GM12878 (cell line): ENCODE results near the gene DNAJB4. TPM values are rescaled to one million over a fixed set of nuclear protein-coding genes. Genes with fewer than 3 reads are reported as not detected.

ENCODE experiments used
- HDAC2 ChIP-seq: fragments of 200-600 bp; sonication (generic); IDR thresholded peaks from 2 replicates; pipeline ENCODE4 v1.6.1; 2017
- SUZ12 ChIP-seq: fragments of 200-600 bp; sonication (generic); IDR thresholded peaks from one replicate; pipeline ENCODE4 v1.6.1; 2018; ENCODE audit warnings: antibody characterized with exemption, mild to moderate bottlenecking; ENCODE audit not compliant: unreplicated experiment
- ZNF274 ChIP-seq: IDR thresholded peaks from one replicate; pipeline ENCODE4 v1.8.0; 2011; ENCODE audit not compliant: insufficient read length, insufficient read depth
- polyA plus RNA-seq, 11 experiments: library from polyadenylated mRNA; depleted of rRNA in 4 of 11; unstranded in 6 of 11; stranded (reverse) in 5 of 11; fragments of >200 nt; fragmentation: Nextera tagmentation in 4 of 11; fragmentation: Illumina TruSeq in 1 of 11; extraction: Ambion mirVana in 4 of 11; extraction: Trizol in 1 of 11; gene quantifications; 1 replicate in 1 of 11; 2 replicates in 10 of 11; pipeline versions ENCODE4 v1.2.1 to v1.2.3, GENCODE V29; 2011 to 2016; ENCODE audit warnings: inconsistent platforms in 2 of 11, missing spikeins in 2 of 11, low read depth in 1 of 11
- total RNA-seq, 4 experiments: library from RNA; depleted of rRNA in 3 of 4; stranded (reverse); fragments of >200 nt in 3 of 4; fragmentation: Illumina TruSeq in 1 of 4; extraction: Trizol in 1 of 4; gene quantifications; 2 replicates each; pipeline versions ENCODE4 v1.2.1 to v1.2.3, GENCODE V29; 2013 to 2021
- TF ChIP-seq, protein P1 (sequence below): fragments of 450-650 bp; IDR thresholded peaks from 2 replicates; pipeline ENCODE4 v1.6.1; 2018; ENCODE audit warnings: mild to moderate bottlenecking, low read depth, moderate library complexity; ENCODE audit not compliant: partially characterized antibody
- TF ChIP-seq, protein P2 (sequence below): IDR thresholded peaks from 2 replicates; pipeline ENCODE4 v1.6.1; 2012; ENCODE audit warnings: improper control_type of control experiment, low read depth, low read length; ENCODE audit not compliant: insufficient replicate concordance

DNAJB4 gene
- total and polyA plus RNA-seq, 10 of the 15 experiments (the other 5 are each of a cell fraction or from before 2014, with no cell fraction given): 3.8 to 10.5 (median 6.6) TPM

DNA sequence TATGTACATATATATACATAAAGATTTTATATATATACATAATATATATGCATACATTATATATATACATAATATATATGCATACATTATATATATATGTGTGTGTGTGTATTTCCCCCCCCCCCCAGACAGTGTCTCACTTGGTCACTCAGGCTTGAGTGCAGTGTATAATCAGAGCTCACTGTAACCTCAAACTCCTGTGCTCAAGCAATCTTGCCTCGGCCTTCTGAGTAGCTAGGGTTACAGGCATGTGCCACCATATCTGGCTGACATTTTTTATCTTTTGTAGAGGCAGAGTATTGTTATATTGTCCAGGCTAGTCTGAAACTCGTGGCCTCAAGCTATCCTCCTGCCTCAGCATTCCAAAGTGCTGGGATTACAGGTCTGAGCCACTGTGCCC lies 16.8 kb upstream of the DNAJB4 start (continued):
- TF ChIP-seq, protein P1, sequence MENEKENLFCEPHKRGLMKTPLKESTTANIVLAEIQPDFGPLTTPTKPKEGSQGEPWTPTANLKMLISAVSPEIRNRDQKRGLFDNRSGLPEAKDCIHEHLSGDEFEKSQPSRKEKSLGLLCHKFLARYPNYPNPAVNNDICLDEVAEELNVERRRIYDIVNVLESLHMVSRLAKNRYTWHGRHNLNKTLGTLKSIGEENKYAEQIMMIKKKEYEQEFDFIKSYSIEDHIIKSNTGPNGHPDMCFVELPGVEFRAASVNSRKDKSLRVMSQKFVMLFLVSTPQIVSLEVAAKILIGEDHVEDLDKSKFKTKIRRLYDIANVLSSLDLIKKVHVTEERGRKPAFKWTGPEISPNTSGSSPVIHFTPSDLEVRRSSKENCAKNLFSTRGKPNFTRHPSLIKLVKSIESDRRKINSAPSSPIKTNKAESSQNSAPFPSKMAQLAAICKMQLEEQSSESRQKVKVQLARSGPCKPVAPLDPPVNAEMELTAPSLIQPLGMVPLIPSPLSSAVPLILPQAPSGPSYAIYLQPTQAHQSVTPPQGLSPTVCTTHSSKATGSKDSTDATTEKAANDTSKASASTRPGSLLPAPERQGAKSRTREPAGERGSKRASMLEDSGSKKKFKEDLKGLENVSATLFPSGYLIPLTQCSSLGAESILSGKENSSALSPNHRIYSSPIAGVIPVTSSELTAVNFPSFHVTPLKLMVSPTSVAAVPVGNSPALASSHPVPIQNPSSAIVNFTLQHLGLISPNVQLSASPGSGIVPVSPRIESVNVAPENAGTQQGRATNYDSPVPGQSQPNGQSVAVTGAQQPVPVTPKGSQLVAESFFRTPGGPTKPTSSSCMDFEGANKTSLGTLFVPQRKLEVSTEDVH: no peak
- no peak for TF ChIP-seq ZNF274
- TF ChIP-seq HDAC2: no peak
- TF ChIP-seq, protein P2, sequence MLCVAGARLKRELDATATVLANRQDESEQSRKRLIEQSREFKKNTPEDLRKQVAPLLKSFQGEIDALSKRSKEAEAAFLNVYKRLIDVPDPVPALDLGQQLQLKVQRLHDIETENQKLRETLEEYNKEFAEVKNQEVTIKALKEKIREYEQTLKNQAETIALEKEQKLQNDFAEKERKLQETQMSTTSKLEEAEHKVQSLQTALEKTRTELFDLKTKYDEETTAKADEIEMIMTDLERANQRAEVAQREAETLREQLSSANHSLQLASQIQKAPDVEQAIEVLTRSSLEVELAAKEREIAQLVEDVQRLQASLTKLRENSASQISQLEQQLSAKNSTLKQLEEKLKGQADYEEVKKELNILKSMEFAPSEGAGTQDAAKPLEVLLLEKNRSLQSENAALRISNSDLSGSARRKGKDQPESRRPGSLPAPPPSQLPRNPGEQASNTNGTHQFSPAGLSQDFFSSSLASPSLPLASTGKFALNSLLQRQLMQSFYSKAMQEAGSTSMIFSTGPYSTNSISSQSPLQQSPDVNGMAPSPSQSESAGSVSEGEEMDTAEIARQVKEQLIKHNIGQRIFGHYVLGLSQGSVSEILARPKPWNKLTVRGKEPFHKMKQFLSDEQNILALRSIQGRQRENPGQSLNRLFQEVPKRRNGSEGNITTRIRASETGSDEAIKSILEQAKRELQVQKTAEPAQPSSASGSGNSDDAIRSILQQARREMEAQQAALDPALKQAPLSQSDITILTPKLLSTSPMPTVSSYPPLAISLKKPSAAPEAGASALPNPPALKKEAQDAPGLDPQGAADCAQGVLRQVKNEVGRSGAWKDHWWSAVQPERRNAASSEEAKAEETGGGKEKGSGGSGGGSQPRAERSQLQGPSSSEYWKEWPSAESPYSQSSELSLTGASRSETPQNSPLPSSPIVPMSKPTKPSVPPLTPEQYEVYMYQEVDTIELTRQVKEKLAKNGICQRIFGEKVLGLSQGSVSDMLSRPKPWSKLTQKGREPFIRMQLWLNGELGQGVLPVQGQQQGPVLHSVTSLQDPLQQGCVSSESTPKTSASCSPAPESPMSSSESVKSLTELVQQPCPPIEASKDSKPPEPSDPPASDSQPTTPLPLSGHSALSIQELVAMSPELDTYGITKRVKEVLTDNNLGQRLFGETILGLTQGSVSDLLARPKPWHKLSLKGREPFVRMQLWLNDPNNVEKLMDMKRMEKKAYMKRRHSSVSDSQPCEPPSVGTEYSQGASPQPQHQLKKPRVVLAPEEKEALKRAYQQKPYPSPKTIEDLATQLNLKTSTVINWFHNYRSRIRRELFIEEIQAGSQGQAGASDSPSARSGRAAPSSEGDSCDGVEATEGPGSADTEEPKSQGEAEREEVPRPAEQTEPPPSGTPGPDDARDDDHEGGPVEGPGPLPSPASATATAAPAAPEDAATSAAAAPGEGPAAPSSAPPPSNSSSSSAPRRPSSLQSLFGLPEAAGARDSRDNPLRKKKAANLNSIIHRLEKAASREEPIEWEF: no peak
- TF ChIP-seq SUZ12: no peak
